Endodermal cell (in vitro differentiated cells): Measurements from ENCODE around the gene TARBP2. TPM values are rescaled to one million over a fixed set of nuclear protein-coding genes. Genes with fewer than 3 reads are reported as not detected.
A peak's percentile ranks its signal among the peaks of the same experiment; 100 is the strongest.

Experiments
- DNase-seq: peaks from one replicate; pipeline ENCODE4 v3.0.0-alpha.2; 2017
- H3K27ac ChIP-seq: 2 replicates; pipeline ENCODE4 v1.5.1; 2013; ENCODE audit warnings: mild to moderate bottlenecking, low read depth, low read length, moderate library complexity
- H3K27me3 ChIP-seq: 2 replicates; pipeline ENCODE4 v1.6.1; 2013; ENCODE audit warnings: mild to moderate bottlenecking, low read length, moderate library complexity; ENCODE audit not compliant: insufficient read depth, control insufficient read depth, poor library complexity, severe bottlenecking
- H3K36me3 ChIP-seq: 2 replicates; pipeline ENCODE4 v1.7.0; 2013; ENCODE audit warnings: mild to moderate bottlenecking, low read length, moderate library complexity; ENCODE audit not compliant: control insufficient read depth, insufficient read depth
- H3K4me1 ChIP-seq: one replicate; pipeline ENCODE4 v1.7.0; 2013; ENCODE audit warnings: low read length; ENCODE audit not compliant: control insufficient read depth, insufficient read depth
- H3K4me3 ChIP-seq: 2 replicates; pipeline ENCODE4 v1.5.1; 2013; ENCODE audit warnings: mild to moderate bottlenecking, low read length, moderate library complexity
- H3K9ac ChIP-seq: 2 replicates; pipeline ENCODE4 v1.6.1; 2013; ENCODE audit warnings: mild to moderate bottlenecking, low read length, moderate library complexity; ENCODE audit not compliant: poor library complexity, severe bottlenecking; ENCODE audit errors: extremely low read depth
- H3K9me3 ChIP-seq: 2 replicates; pipeline ENCODE4 v1.6.1; 2013; ENCODE audit warnings: mild to moderate bottlenecking, low read length, moderate library complexity; ENCODE audit not compliant: control insufficient read depth
- H3K27ac Mint-ChIP-seq: 2 replicates; pipeline ENCODE4 v1.8.0; 2020; ENCODE audit warnings: mixed read lengths
- H3K27me3 Mint-ChIP-seq: 2 replicates; pipeline ENCODE4 v1.8.0; 2021; ENCODE audit warnings: mild to moderate bottlenecking, mixed read lengths; ENCODE audit not compliant: insufficient read depth
- H3K36me3 Mint-ChIP-seq: 2 replicates; pipeline ENCODE4 v1.8.0; 2020; ENCODE audit warnings: low read depth, mixed read lengths
- H3K4me1 Mint-ChIP-seq: 2 replicates; pipeline ENCODE4 v1.8.0; 2020; ENCODE audit warnings: mixed read lengths
- H3K4me3 Mint-ChIP-seq: 2 replicates; pipeline ENCODE4 v1.8.0; 2020; ENCODE audit warnings: mild to moderate bottlenecking, moderate library complexity, mixed read lengths
- H3K9me3 Mint-ChIP-seq: 2 replicates; pipeline ENCODE4 v1.8.0; 2020; ENCODE audit warnings: mild to moderate bottlenecking, mixed read lengths
- WGBS, 2 experiments: methylation state at CpG; one replicate each; pipeline versions ENCODE4 v1.1.5 to v1.1.7; 2013; ENCODE audit warnings: missing lambda C conversion rate in 2 of 2, mixed read lengths in 1 of 2; ENCODE audit not compliant: insufficient coverage in 1 of 2, insufficient read length in 1 of 2; 5-methylcytosine and 5-hydroxymethylcytosine counted together
- total RNA-seq, 2 donors: library from RNA; stranded (reverse); fragmentation: NEBNext Ultra II Directional in 1 of 2; extraction: Animal tissue kit (Norgen Biotek cat#: 25700) in 1 of 2; gene quantifications; 2 replicates in 1 of 2; 3 replicates in 1 of 2; pipeline ENCODE4 v1.2.1, GENCODE V29; 2021
- TF ChIP-seq, protein P1 (sequence below): fragments of 200-600 bp; sonication (generic); conservative IDR thresholded peaks from 2 replicates; pipeline ENCODE4 v1.5.0; 2021; ENCODE audit warnings: antibody characterized with exemption, mild to moderate bottlenecking

TARBP2 gene
- total RNA-seq, 2 donors from 2014 or later, result 48.4 to 60.3 TPM

DNA sequence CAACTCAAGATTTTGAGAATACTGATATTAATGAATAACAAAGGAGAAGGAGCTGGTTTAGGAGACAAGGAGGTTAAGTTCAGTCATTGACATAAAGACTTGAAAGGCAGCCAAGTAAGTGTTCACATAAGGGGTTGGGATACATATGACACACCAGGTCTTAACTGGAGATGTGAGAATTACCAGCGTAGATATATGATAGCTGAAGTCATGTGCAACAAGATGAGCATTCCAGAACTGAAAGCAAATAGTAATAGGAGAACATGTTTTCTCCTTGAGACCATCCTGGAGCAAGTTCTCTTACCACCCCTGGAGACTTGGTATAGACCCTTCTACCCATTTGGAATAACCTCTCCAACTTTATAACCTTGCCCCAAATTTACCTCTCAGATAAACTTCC, 49.5 kb downstream of the TARBP2 start:
- Histone ChIP-seq H3K9ac (no peak overlapping the region), H3K4me3 (no peak overlapping the region), H3K27ac (no peak overlapping the region), H3K36me3 (peaks cover 27% of the 10 kb centered on the region), H3K4me1 (no peaks in the 10 kb centered on the region), H3K9me3 (no peaks in the 10 kb centered on the region), H3K27me3 (no peaks in the 10 kb centered on the region)
- DNase-seq, result no peak
- Mint-ChIP-seq H3K9me3 (no peaks in the 10 kb centered on the region), H3K27me3 (no peaks in the 10 kb centered on the region), H3K4me3 (no peak overlapping the region), H3K36me3 (peaks cover 35% of the 10 kb centered on the region), H3K27ac (no peak overlapping the region), H3K4me1 (no peaks in the 10 kb centered on the region)
- TF ChIP-seq, protein P1, sequence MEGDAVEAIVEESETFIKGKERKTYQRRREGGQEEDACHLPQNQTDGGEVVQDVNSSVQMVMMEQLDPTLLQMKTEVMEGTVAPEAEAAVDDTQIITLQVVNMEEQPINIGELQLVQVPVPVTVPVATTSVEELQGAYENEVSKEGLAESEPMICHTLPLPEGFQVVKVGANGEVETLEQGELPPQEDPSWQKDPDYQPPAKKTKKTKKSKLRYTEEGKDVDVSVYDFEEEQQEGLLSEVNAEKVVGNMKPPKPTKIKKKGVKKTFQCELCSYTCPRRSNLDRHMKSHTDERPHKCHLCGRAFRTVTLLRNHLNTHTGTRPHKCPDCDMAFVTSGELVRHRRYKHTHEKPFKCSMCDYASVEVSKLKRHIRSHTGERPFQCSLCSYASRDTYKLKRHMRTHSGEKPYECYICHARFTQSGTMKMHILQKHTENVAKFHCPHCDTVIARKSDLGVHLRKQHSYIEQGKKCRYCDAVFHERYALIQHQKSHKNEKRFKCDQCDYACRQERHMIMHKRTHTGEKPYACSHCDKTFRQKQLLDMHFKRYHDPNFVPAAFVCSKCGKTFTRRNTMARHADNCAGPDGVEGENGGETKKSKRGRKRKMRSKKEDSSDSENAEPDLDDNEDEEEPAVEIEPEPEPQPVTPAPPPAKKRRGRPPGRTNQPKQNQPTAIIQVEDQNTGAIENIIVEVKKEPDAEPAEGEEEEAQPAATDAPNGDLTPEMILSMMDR, result no peak
- 100% methylated on average over 1 of the region's 1 CpG for WGBS, 2 experiments

DNA sequence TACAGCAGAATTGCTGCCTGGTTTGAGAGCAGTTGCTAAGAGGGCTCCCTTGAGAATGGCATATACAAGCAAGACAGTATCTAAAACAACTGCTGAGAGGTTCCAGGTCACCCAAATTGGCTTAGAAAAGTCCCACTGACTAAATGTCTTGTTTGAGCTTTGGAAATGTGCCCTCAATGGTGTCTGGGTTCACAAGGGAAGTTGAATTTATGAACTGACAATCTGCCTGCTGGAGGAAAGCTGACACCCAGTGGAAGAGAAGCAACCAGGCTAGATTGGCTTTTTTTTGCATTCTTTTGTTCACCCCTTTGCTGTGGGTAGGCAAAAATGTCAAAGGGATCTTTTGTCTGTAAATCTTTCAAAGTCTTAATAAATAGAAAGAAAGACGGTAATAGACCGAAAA, 50.8 kb downstream of the TARBP2 start:
- H3K9me3 Mint-ChIP-seq, result no peaks in the 10 kb centered on the region
- H3K4me1 Mint-ChIP-seq, result no peaks in the 10 kb centered on the region
- peaks cover 32% of the 10 kb centered on the region for H3K36me3 Mint-ChIP-seq
- H3K9ac ChIP-seq, result no peak overlapping the region
- no peaks in the 10 kb centered on the region for H3K27me3 Mint-ChIP-seq
- H3K36me3 ChIP-seq, result peaks cover 26% of the 10 kb centered on the region
- no CpG with 5 or more reads among the region's 2 CpGs for WGBS, 2 experiments
- H3K4me1 ChIP-seq, result no peaks in the 10 kb centered on the region
- H3K27ac ChIP-seq, result peak overlapping the region; percentile 25
- TF ChIP-seq, protein P1, result no peak
- no peaks in the 10 kb centered on the region for H3K27me3 ChIP-seq
- no peak overlapping the region for H3K4me3 Mint-ChIP-seq
- no peaks in the 10 kb centered on the region for H3K9me3 ChIP-seq
- DNase-seq, result no peak
- H3K27ac Mint-ChIP-seq, result no peak overlapping the region
- no peak overlapping the region for H3K4me3 ChIP-seq

DNA sequence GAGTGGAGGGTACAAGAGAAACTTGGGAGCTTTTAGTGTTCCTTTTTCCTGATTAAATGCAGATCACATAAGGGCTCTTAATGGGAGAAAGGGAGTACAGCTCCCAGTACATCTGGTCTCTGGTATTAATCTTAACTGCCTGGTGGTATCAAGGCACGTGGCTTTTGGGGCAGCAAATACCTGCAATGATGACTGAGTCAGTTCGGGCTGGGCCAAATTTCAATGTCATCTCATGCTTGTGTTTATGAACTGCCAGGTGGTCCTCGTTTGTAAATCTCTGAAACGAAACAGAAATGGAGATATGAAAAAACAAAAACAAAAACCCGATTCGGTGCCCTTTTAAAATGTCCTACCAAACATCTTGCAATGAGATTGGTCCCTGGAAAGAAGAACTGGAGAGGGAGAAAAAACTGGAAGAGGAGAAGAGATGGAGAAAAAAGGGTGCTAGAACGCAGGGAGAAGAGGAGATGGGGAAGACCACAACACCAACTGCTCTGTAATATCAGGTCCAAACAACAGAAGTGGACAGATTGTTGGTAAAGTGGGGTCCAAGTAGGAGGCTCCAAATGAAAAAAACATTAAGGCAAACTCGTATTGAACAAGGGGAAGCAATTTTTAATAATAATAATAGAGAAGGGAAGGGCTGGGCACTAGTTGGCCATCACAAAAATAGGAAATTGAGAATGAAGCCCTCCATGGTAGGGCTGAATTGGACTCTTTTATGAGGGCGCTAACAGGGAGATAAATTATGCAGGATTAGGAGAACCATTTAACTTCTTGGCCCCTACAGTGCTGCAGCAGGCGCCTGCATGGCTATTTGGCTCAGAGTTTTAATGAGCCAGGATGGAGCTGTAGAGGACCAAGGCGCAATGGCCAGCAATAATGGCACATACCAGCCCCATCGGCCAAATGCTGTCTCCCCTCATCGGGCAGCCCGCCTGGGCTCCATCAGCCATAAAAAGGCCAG, 51.6 kb downstream of the TARBP2 start:
- H3K27ac ChIP-seq, result peak overlapping the region; percentile 25
- Mint-ChIP-seq H3K4me1 (no peaks in the 10 kb centered on the region), H3K27ac (no peak overlapping the region), H3K36me3 (peaks cover 28% of the 10 kb centered on the region), H3K9me3 (no peaks in the 10 kb centered on the region), H3K27me3 (no peaks in the 10 kb centered on the region), H3K4me3 (no peak overlapping the region)
- no peak overlapping the region for H3K4me3 ChIP-seq
- H3K36me3 ChIP-seq, result peaks cover 24% of the 10 kb centered on the region
- H3K9me3 ChIP-seq, result no peaks in the 10 kb centered on the region
- H3K9ac ChIP-seq, result no peak overlapping the region
- H3K27me3 ChIP-seq, result no peaks in the 10 kb centered on the region
- no peaks in the 10 kb centered on the region for H3K4me1 ChIP-seq
- TF ChIP-seq, protein P1, result no peak
- WGBS, 2 experiments, result 93 to 95% methylated on average over 12 to 13 of the region's 14 CpGs
- no peak for DNase-seq

Other genes starting within 250 kb of the TARBP2 start
- 10 to 100 TPM; 33.3 to 50.7 TPM for gene ESPL1, start 233.0 kb upstream of the TARBP2 start, total RNA-seq
- gene PFDN5, start 205.7 kb upstream of the TARBP2 start, total RNA-seq, result 100 to 1,000 TPM; 322 to 403 TPM
- gene MYG1, start 201.6 kb upstream of the TARBP2 start, total RNA-seq, result 10 to 100 TPM; 55.3 to 74.2 TPM
- gene AAAS, start 179.7 kb upstream of the TARBP2 start, total RNA-seq, result 10 to 100 TPM; 69.4 to 82.4 TPM
- gene SP7, start 164.9 kb upstream of the TARBP2 start, total RNA-seq, result not detected
- gene SP1, start 121.1 kb upstream of the TARBP2 start, total RNA-seq, result 10 to 100 TPM; 91.2 to 99.5 TPM
- 10 to 100 TPM; 17.1 to 23.6 TPM for gene AMHR2, start 77.4 kb upstream of the TARBP2 start, total RNA-seq
- 100 to 1,000 TPM; 184 to 209 TPM for gene PRR13, start 59.5 kb upstream of the TARBP2 start, total RNA-seq
- gene PCBP2, start 49.2 kb upstream of the TARBP2 start, total RNA-seq, result 1,000 to 10,000 TPM; 1,281 to 1,338 TPM
- 1 to 10 TPM; 5.5 to 8.1 TPM for gene MAP3K12, start 1.8 kb upstream of the TARBP2 start, total RNA-seq
- not detected for gene NPFF, start 6.2 kb downstream of the TARBP2 start, total RNA-seq
- 10 to 100 TPM; 29.0 to 36.6 TPM for gene ATF7, start 125.1 kb downstream of the TARBP2 start, total RNA-seq
- 100 to 1,000 TPM; 299 to 307 TPM for gene ATP5MC2, start 174.8 kb downstream of the TARBP2 start, total RNA-seq
- 10 to 100 TPM; 41.4 to 45.7 TPM for gene CALCOCO1, start 226.2 kb downstream of the TARBP2 start, total RNA-seq